Body of pancreas (tissue), 4 donors: ENCODE results near the gene ARV1.

Experiments used
- CTCF ChIP-seq, 7 experiments: fragments of 450-650 bp in 4 of 7; fragments of 200-600 bp in 3 of 7; sonication (generic) in 3 of 7; IDR thresholded peaks; one replicate each; pipeline ENCODE4 v1.5.1; 2016 to 2019; ENCODE audit warnings: antibody characterized with exemption in 7 of 7
- POLR2A ChIP-seq, 3 donors: fragments of 450-650 bp; IDR thresholded peaks; one replicate each; pipeline ENCODE4 v1.6.1; 2016; ENCODE audit warnings: antibody characterized with exemption in 3 of 3, mild to moderate bottlenecking in 2 of 3

GRCh38 chr1:231000639-231001038 lies 21.7 kb downstream of the ARV1 start:
- TF ChIP-seq POLR2A (IDR thresholded peaks at IDR 0.05) (no peak), CTCF (IDR thresholded peaks at IDR 0.05) (no peak)
